GM18870 (cell line): ENCODE measurements around the gene IL21R.
"Not testable (repeated sequence)": the region's sequence is repeated elsewhere in the genome, so short reads cannot be mapped to it uniquely, and the experiment has no call there.

Experiments used
- ATAC-seq: cut with Tn5 transposase; IDR thresholded peaks from one replicate; pipeline ENCODE4 v1.9.1; 2021; ENCODE audit warnings: moderate library complexity; ENCODE audit not compliant: unreplicated experiment

IL21R gene

DNA sequence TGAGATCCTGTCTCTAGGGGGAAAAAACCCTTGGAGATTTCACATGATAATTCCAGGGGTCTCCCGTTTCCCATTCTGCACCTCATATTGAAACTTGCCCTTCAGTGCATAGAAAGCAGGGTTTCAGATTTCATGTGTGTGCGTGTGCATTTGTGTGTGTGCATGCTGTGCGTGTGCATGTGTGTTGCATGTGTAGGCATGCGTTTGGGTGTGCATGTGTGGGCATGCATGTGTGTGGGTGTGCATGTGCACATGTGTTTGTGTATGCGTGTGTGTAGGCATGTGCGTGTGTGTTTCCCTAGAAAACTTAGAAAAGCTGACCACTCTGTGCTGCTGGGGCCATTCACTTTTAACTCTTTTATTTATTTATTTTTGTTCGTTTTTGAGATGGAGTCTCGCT is 40.0 kb downstream of the IL21R start:
- ATAC-seq = no peak

DNA sequence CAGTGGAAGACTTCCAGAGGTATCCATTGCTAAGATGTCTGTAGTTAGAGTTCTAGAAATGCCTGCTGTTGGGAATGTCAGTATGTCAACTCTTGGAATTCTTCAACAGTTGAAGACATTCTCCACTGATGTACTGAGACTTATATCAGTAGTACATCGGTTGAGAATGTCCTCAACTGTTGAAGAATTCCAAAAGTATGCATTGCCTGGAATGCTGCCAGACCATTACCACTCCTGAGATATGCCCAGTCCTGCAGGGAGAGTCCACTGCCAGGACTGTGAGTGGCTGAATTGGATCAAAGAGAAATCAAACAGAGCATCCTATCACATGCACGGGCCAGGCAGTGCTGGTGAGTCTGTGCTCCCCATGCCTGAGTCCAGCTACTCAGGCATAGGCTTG is 42.0 kb downstream of the IL21R start:
- ATAC-seq = no peak

DNA sequence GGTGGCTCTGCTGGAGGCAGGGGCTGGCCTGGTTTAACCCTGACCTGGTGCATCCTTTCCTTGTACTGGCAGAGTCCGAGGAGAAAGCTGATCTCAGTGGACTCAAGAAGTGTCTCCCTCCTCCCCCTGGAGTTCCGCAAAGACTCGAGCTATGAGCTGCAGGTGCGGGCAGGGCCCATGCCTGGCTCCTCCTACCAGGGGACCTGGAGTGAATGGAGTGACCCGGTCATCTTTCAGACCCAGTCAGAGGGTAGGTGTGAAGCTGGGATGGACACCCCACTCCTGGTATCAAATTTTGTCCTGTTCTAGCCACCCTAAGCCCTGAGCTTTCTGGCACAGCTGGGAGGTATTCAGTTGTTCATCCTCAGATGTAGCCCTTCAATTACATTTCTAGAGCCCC is 42.5 kb downstream of the IL21R start:
- no peak for ATAC-seq

DNA sequence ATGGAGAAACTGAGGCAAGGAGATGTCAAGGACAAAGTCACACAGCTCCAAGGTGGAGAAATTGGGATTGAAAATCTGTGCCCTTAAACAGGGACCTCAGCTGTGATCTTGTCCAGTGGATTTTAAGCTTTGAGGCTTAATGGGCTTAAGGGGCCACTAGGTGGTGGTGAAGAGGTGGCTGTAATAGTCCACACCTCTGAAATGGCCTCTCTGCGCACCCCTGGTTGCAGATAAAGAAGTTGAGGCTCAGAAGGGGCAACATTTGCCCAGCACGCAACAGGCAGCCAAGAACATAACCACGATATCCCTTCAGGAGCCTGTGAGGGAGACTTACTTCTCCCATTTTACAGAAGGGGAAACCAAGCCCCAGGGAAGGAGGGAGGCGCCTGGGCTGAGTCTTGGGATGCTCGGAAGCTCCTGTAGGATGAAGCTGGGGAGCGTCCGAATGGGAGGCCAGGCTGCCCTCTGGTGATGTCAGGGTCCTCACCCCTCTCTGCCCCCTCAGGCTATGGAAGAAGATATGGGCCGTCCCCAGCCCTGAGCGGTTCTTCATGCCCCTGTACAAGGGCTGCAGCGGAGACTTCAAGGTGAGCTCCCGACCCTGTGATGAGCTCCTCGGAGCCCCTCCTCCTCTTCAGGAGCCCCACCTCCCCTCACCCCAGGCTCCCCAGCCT is 43.7 kb downstream of the IL21R start:
- no peak for ATAC-seq

DNA sequence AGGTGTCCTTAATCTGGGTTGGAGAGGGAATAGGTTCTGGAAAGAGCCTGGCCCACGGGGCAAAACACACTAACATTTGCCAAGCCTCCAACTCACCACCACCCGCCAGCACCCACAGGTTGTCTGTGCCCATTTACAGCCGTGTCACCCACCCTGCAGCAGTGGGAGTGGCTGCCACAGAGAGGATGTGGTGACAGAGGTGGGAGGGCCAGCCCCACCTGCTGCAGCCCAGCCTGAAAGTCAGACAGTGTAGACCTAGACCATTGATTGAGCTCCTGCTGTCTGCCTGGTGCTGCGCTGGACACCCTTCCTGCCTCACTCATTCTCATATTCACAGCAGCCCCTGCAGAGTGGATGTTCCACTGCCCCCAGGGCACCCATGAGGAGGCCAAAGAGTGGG is 44.7 kb downstream of the IL21R start:
- no peak for ATAC-seq

DNA sequence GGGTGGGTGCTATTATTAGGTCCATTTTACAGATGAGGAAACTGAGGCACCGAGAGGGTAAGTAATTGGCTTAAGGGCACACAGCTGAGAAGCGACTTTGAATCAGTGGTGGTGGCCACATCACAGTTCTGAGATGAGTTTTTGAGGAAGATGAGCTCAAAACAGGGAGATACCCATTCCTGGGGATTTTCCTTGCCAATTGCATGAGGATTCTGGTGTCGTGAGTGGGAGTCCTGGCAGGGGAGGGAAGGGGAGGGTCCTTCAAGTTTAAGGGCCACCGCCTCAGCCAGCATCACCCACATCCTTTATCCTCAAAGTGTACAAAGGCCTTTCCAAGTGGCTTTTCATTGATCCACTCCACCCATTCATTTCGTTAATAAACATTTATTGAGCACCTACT is 45.3 kb downstream of the IL21R start:
- ATAC-seq = no peak

DNA sequence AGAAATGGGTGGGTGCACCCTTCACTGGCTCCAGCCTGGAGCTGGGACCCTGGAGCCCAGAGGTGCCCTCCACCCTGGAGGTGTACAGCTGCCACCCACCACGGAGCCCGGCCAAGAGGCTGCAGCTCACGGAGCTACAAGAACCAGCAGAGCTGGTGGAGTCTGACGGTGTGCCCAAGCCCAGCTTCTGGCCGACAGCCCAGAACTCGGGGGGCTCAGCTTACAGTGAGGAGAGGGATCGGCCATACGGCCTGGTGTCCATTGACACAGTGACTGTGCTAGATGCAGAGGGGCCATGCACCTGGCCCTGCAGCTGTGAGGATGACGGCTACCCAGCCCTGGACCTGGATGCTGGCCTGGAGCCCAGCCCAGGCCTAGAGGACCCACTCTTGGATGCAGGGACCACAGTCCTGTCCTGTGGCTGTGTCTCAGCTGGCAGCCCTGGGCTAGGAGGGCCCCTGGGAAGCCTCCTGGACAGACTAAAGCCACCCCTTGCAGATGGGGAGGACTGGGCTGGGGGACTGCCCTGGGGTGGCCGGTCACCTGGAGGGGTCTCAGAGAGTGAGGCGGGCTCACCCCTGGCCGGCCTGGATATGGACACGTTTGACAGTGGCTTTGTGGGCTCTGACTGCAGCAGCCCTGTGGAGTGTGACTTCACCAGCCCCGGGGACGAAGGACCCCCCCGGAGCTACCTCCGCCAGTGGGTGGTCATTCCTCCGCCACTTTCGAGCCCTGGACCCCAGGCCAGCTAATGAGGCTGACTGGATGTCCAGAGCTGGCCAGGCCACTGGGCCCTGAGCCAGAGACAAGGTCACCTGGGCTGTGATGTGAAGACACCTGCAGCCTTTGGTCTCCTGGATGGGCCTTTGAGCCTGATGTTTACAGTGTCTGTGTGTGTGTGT is 46.8 kb downstream of the IL21R start:
- ATAC-seq = no peak

DNA sequence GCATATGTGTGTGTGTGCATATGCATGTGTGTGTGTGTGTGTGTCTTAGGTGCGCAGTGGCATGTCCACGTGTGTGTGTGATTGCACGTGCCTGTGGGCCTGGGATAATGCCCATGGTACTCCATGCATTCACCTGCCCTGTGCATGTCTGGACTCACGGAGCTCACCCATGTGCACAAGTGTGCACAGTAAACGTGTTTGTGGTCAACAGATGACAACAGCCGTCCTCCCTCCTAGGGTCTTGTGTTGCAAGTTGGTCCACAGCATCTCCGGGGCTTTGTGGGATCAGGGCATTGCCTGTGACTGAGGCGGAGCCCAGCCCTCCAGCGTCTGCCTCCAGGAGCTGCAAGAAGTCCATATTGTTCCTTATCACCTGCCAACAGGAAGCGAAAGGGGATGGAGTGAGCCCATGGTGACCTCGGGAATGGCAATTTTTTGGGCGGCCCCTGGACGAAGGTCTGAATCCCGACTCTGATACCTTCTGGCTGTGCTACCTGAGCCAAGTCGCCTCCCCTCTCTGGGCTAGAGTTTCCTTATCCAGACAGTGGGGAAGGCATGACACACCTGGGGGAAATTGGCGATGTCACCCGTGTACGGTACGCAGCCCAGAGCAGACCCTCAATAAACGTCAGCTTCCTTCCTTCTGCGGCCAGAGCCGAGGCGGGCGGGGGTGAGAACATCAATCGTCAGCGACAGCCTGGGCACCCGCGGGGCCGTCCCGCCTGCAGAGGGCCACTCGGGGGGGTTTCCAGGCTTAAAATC is 47.6 kb downstream of the IL21R start:
- ATAC-seq = peak; percentile 38

DNA sequence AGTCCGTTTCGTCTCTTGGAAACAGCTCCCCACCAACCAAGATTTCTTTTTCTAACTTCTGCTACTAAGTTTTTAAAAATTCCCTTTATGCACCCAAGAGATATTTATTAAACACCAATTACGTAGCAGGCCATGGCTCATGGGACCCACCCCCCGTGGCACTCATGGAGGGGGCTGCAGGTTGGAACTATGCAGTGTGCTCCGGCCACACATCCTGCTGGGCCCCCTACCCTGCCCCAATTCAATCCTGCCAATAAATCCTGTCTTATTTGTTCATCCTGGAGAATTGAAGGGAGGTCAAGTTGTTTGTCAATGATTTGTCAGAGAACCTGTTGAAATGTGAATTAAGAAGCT is 48.2 kb downstream of the IL21R start:
- ATAC-seq = peak; percentile 23

DNA sequence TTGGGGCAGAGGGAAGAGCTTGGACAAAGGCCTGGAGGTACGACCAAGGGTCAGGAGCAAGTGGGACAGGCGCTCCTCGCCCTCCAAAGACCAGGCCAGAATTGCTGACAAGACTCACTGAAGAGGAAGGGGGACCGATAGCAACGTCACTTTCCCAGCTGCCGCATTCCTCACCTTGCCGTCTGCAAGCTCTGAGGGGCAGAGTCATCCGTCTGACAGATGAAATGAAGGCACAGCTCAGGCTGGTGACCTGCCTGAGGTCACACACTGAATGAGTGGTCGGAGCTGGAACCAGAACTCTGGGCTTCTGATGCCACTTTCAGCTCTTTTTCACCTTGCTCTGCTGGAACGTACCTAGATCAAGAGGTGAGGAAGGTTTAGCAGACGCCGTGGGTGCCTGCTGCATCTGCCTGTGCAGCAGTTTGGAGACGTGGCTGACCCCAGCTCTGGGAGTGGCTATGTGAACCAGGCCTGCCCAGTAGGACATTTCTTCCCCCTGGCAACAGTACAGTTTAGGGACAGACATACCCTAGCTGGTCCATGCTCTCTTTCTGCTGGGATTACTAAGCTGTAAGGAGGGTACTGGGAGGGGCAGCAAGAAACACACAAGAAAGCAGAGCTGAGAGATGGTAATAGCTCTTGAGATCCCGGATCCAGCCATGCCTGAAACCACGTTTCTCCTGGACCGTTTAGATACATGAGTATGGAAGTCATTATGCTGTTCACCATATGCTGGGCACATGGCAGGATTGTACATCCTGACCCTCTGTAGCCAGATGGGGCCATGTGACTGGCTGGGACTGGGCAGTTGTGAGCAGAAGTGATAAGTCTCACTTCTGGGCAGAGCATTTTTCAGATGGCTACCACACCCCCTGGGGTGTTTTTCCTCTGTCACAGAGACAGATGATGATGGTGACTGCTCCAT is 50.9 kb downstream of the IL21R start:
- ATAC-seq = no peak

DNA sequence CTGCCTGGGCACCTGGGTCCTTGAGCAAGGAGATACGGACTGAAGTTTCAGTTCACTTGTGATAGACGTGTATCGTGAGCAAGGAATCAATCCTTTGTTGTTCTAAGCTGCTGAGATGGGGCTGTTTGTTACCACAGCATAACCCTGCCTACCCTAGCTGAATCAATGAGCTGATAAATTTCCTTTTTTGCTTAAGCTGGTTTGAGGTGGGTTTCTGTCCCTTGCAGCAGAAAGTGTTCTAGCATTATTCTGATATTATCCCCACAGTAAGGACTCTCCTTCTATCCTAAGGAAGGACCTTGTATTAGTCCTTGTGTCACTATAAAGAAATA is 51.5 kb downstream of the IL21R start:
- ATAC-seq = no peak

DNA sequence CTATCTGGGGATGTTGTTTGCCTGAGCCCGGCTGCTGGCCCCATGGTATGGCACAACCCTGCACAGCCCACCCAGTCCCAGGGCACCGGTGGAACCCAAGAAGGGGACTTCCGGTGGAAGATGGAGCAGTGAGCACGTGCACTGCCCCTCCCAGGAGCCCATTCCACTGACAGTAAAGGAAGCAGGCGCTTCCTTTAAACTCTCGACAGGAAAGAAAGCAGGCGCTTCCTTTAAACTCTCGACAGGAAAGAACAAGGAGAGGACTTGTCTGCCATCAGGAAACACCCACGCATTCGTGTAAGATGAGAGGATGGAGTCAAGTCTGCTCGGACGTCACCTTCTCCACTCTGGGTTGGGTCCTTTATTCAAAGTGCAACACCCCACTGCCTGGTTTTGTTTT is 53.7 kb downstream of the IL21R start:
- no peak for ATAC-seq

DNA sequence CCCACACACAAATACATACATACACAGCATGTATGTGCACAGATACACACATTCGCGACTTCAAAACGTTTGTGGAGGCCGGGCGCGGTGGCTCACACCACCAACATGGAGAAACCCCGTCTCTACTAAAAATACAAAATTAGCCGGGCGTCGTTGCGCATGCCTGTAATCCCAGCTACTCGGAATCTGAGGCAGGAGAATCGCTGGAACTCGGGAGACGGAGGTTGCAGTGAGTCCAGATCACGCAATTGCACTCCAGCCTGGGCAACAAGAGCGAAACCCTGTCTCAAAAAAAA is 55.6 kb downstream of the IL21R start:
- not testable (repeated sequence) for ATAC-seq

DNA sequence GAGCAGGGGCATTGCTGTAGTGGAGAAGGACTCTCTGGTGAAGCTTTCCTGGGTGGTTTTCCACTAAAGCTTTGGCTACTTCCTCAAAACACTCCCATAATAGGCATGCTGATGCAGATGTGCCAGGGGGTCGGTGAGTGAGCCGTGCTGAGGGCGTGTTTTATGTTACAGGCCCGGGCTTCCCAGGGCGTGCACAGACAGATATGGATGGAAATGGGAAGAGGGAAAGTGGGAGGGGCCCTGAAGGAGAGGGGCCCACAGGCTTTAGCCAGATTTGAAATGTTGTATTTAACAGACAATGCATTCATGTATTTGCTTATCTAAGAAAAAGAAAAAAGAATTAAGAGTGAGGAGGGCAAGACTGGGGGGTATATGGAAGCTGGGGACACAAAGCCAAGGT is 56.3 kb downstream of the IL21R start:
- ATAC-seq = no peak

DNA sequence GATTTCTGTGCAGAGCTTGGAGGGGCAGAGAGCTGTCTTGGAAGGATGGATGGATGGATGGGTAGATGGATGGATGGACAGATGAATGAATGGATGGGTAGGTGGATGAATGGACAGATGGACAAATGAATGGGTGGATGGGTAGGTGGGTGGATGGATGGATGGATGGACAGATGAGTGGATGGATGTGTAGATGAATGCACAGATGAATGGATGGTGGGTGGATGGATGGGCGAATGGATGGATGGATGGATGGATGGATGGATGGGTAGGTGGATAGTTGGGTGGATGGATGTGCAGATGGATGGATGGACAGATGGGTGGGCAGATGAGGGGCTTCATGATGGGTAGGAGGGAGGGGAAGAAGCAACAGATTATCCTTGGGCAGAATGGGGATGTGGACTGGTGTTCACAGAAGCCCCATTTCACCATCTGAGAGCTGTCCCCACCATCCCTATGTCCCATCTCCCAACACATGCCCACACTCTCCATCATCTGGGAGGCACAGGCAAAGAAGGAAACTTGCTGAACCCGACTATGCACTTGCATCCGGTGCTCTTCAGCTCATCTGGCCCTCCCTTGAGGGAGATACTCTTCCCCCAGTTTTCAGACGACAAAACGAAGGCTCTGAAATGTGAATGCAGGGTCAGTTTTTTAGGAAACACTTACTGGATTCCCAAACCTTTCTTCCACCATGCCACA is 57.2 kb downstream of the IL21R start:
- ATAC-seq = no peak

DNA sequence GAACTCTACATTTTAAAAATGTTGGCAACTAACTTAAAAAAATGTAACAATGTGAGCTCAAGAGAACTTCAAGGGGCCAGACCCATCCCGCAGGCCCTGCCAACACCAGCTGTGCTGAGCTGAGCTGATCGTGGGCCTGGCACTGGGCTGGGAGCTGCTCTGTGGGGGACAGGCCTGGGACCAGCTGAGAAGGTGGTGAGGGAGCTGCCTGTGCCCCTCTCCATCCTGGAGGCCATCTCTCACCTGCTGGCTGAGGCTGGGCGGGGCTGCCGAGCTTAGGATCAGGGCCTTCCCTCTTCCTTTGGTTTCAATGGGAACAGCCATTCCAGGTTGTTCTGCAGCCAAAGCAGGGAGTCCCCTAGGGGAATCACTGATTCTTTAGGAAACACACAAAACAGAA is 58.2 kb downstream of the IL21R start:
- no peak for ATAC-seq

DNA sequence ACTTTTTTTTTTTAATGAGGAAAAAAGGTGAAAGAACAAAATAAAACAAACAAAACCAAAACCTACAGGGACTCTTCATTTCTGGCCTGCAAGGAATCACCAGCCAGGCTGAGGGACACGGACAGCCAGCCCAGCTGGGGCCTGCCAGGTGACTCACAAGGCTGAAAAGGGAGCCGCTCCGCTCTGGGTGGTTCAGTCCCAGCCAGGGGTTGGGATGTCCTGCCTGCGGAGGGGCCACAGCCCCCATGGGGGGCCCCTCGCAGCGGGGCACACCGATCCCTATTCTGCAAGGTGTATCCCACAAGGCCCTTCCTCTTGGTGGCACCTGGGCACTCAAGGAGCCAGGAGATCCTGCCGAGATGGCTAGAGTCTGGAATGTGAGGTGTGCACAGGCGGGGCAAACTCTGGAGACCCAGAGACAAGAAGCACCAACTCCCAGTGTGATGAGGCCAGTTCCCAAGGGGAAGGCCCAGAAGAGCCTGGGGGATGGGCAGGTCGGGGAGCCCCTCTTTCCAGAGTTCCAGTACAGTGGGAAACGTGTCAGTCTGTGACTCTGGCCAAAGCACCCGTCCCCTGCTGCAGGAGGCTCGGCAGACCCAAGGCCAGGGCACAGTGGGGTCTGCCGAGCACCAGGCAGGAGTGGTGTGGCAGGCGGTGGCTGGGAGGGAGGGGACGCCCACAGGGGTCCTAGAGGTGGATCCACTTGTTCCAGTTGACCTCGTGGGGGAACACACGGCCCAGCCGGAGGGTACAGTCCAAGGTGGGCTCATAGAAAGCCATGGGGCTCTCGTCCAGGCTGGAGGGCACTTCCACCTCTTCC is 58.9 kb downstream of the IL21R start:
- ATAC-seq = no peak

DNA sequence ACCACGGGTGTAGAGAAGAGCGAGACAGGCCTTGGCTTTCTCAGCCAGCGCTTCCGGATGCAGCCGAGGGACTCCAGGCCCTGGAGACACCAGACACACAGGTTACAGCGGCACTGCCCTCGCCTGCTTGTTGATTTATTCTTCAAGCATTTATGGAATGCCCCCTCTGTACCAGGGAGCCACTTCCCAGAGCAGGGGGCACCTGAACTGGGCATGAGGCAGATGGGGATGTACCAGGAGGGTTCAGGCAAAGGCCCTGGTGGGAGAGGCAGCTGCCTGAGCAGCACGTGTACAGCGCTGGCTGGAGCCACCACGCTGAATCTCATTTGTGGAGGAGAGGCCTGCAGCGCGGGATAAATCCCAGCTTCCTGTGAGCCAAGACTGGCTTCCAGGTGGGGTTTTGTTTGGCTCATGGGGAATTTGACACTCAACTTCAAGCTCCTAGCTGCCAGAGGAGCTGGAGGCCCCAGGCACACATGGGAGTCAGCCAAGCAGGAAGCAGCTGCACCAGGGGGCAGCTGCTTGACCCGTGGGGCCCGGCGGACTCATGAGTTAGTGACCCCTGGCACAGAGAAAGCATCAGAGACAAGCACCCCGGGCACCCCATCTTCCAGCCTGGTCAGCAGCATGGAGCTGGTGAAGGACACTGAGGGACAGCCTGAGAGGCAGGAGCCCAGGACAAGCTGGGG is 59.7 kb downstream of the IL21R start:
- ATAC-seq = no peak

DNA sequence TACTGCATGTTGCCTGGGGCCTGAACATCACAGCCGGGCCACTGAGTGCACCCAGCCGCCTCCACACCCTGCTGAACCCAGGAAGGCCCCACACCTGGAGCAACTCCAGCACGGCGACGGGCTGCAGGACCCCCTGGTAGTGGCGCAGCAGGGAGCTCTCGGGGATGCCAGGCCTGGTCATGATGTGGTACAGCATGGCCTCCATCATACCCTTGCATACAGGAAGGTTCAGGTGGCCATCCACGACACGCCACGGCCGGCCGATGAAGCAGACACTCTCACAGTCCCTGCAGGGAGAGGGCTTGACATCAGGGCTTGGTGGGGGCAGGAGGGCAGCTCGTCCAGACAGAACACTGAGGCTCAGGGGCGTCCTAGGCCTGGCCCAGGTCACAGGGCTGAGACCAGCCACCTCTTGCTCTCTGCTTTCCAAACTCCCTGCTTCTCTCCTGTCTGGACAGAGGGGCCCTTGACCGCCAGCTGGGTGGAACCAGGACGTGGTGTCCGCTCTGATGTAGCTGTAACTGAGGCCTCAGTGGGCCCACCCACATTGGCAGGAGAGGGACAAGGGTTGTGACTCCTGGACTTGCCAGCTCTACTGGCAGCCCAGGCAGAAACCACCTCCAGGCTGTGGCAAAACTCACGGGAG is 60.3 kb downstream of the IL21R start:
- no peak for ATAC-seq
